Omental fat pad (tissue), 4 donors: ENCODE results near the gene PLXNA2. TPM values are rescaled to one million over a fixed set of nuclear protein-coding genes. Genes with fewer than 3 reads are reported as not detected.

Experiments
- ATAC-seq: fragments of 150-250 bp; one replicate; pipeline ENCODE4 v1.9.1; 2016; ENCODE audit warnings: mild to moderate bottlenecking, moderate library complexity; ENCODE audit not compliant: low FRiP score
- DNase-seq: peaks from one replicate; pipeline ENCODE4 v3.0.0-alpha.2; 2019; ENCODE audit warnings: low spot score
- CTCF ChIP-seq, 3 donors: fragments of 450-650 bp; IDR thresholded peaks; one replicate each; pipeline ENCODE4 v1.5.1; 2016 to 2017; ENCODE audit warnings: antibody characterized with exemption in 3 of 3, mild to moderate bottlenecking in 3 of 3, moderate library complexity in 2 of 3
- total RNA-seq, 4 donors: library from RNA; depleted of rRNA; stranded (reverse); fragments of >200 nt; gene quantifications; one replicate each; pipeline ENCODE4 v1.1.0, GENCODE V29; 2016

Gene PLXNA2
- total RNA-seq, 4 donors from 2014 or later, result 21.7 to 67.9 (median 36.8) TPM

- DNase-seq (no peak), ATAC-seq (peak; percentile 93)
- no peak for TF ChIP-seq CTCF (IDR thresholded peaks at IDR 0.05)
Measured at GRCh38 chr1:208108213-208108608, 136.0 kb downstream of the PLXNA2 start.

- ATAC-seq (peak; percentile 95), DNase-seq (peak; percentile 46)
- TF ChIP-seq CTCF (IDR thresholded peaks at IDR 0.05), result no peak
Measured at GRCh38 chr1:208107425-208108212, 136.6 kb downstream of the PLXNA2 start.

- DNase-seq (no peak), ATAC-seq (no peak)
- no peak for TF ChIP-seq CTCF (IDR thresholded peaks at IDR 0.05)
Measured at GRCh38 chr1:208106218-208106617, 138.0 kb downstream of the PLXNA2 start.

GRCh38 chr1:208105756-208106155 lies 138.4 kb downstream of the PLXNA2 start:
- ATAC-seq (no peak), DNase-seq (no peak)
- TF ChIP-seq CTCF (IDR thresholded peaks at IDR 0.05), result no peak

GRCh38 chr1:208103597-208104513 lies 140.3 kb downstream of the PLXNA2 start:
- DNase-seq (no peak), ATAC-seq (no peak)
- TF ChIP-seq CTCF (IDR thresholded peaks at IDR 0.05), result no peak

GRCh38 chr1:208101661-208102431 lies 142.3 kb downstream of the PLXNA2 start:
- ATAC-seq, result peak; percentile 87
- DNase-seq, result peak; percentile 35

More at GRCh38 chr1:208101661-208102431, 142.3 kb downstream of the PLXNA2 start:
- no peak for TF ChIP-seq CTCF (IDR thresholded peaks at IDR 0.05)
